Ascending aorta (tissue), 2 donors: ENCODE measurements around the gene TLNRD1. TPM values are rescaled to one million over a fixed set of nuclear protein-coding genes. Genes with fewer than 3 reads are reported as not detected.

Experiments
- DNase-seq, 2 donors: peaks; one replicate each; pipeline ENCODE4 v3.0.0-alpha.2; 2019; ENCODE audit warnings: low spot score in 2 of 2
- H3K27ac ChIP-seq, 2 donors: fragments of 200-600 bp; sonication (generic); one replicate each; pipeline ENCODE4 v1.5.1; 2016 to 2017; ENCODE audit warnings: mild to moderate bottlenecking in 1 of 2
- H3K27me3 ChIP-seq: fragments of 200-600 bp; sonication (generic); one replicate; pipeline ENCODE4 v1.5.1; 2017
- H3K36me3 ChIP-seq, 2 donors: fragments of 200-600 bp; sonication (generic); one replicate each; pipeline ENCODE4 v1.5.1; 2016
- H3K4me1 ChIP-seq, 2 donors: fragments of 200-600 bp; sonication (generic); one replicate each; pipeline ENCODE4 v1.5.1; 2016 to 2017; ENCODE audit warnings: mild to moderate bottlenecking in 1 of 2
- H3K4me3 ChIP-seq, 2 donors: fragments of 200-600 bp; sonication (generic); one replicate each; pipeline ENCODE4 v1.5.1; 2016 to 2017; ENCODE audit warnings: mild to moderate bottlenecking in 1 of 2
- H3K9me3 ChIP-seq, 2 donors: fragments of 200-600 bp; sonication (generic); one replicate each; pipeline ENCODE4 v1.5.1; 2016
- CTCF ChIP-seq, 3 experiments: fragments of 200-600 bp in 2 of 3; fragments of 450-650 bp in 1 of 3; sonication (generic) in 2 of 3; IDR thresholded peaks; one replicate each; pipeline ENCODE4 v1.5.1; 2016 to 2019; ENCODE audit warnings: antibody characterized with exemption in 3 of 3, mild to moderate bottlenecking in 1 of 3, moderate library complexity in 1 of 3
- intact Hi-C: fragments of 100-400 bp; cut with DNase I; formaldehyde crosslinking; loops from one replicate; pipeline ENCODE4 v1.15.1; 2023
- total RNA-seq: library from RNA; depleted of rRNA; stranded (reverse); fragments of >200 nt; gene quantifications from one replicate; pipeline ENCODE4 v1.1.0, GENCODE V29; 2016

Gene TLNRD1
- total RNA-seq, 1 donor from 2014 or later, result 59.3 TPM

DNA sequence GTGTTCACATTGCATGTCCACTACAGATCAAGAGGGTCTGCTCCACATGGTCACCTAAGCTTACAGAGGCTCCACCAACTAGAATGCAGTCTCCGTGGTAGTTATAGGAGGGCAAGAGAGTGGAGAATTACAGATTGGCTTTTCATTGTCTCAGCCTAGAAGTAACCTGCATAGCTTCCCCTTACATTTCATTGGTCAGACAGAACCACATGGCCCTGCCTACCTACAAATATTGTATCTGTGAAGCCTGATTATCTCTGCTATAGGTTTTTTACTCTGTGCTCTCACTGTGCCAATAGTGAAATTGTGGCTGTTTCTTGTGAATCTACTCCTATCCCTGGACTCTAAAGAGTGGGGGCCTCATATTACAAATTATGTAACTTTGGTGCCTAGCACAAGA is 2.5 kb upstream of the TLNRD1 start:
- intact Hi-C loops, result loop anchor here (10.0 kb wide), 2 partner anchors 943 to 1047 kb away; partner anchors contain the start of genes MEX3B and ZFAND6
- Histone ChIP-seq H3K27me3 (no peaks in the 10 kb centered on the region), H3K27ac (no peak overlapping the region), H3K4me3 (no peak overlapping the region), H3K4me1 (peaks cover 7 to 8% of the 10 kb centered on the region in 2 donors), H3K9me3 (no peaks in the 10 kb centered on the region), H3K36me3 (peaks cover 7 to 9% of the 10 kb centered on the region in 2 donors)
- no peak for DNase-seq
- no peak for TF ChIP-seq CTCF (IDR thresholded peaks at IDR 0.05)

DNA sequence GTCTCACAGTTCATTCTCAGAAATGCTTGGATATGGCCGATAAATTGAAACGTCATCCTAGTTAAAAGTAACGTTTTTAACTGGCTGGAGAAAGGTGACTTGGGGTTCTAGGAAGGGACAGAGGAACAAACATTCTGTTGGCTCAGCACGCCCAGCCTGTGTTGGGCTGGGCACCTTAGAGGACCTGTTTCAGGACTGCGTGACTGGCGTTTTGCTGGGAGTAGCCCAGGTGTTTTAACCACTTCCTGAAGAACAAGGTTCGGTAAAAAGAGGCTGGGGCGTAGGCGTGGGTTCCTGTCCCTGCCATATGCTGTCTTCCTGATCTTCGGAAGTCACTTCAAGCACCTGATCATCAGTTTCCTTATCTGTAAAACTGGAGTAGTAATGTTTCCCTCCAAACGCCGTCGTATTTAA is 1.1 kb upstream of the TLNRD1 start:
- H3K4me1 ChIP-seq, result peaks cover 7 to 17% of the 10 kb centered on the region in 2 donors
- peak in 1 of 2 donors; percentile 59 for DNase-seq
- H3K4me3 ChIP-seq, result peak overlapping the region; percentile 91 to 92
- H3K27me3 ChIP-seq, result no peaks in the 10 kb centered on the region
- H3K9me3 ChIP-seq, result no peaks in the 10 kb centered on the region
- H3K27ac ChIP-seq, result peak overlapping the region; percentile 93 to 99
- intact Hi-C loops, result loop anchor here (10.0 kb wide), 3 partner anchors 845 to 1045 kb away; partner anchors contain the start of genes FAH, MEX3B and ZFAND6
- no peak for TF ChIP-seq CTCF (IDR thresholded peaks at IDR 0.05)
- H3K36me3 ChIP-seq, result peaks cover 11 to 15% of the 10 kb centered on the region in 2 donors

- TF ChIP-seq CTCF (IDR thresholded peaks at IDR 0.05), result no peak
- intact Hi-C loops, result loop anchor here (10.0 kb wide), 1 partner anchor 845 kb away; the partner anchor contains the start of gene FAH
- H3K4me1 ChIP-seq, result peaks cover 7 to 19% of the 10 kb centered on the region in 2 donors
Measured at GRCh38 chr15:81000144-81000623, 539 bp upstream of the TLNRD1 start.

GRCh38 chr15:81001152-81002008 is 657 bp downstream of the TLNRD1 start:
- peak overlapping the region; percentile 93 to 99 for H3K27ac ChIP-seq
- peak in 1 of 2 donors; percentile 78 for DNase-seq
- peaks cover 7 to 25% of the 10 kb centered on the region in 2 donors for H3K4me1 ChIP-seq
- intact Hi-C loops, result loop anchor here (1.0 to 10.0 kb wide), 2 partner anchors 12 to 847 kb away; partner anchors contain the start of genes FAH and MESD
- no peaks in the 10 kb centered on the region for H3K27me3 ChIP-seq
- H3K9me3 ChIP-seq, result no peaks in the 10 kb centered on the region
- TF ChIP-seq CTCF (IDR thresholded peaks at IDR 0.05), result no peak
- H3K36me3 ChIP-seq, result peaks cover 11 to 19% of the 10 kb centered on the region in 2 donors
- peak overlapping the region; percentile 91 to 92 for H3K4me3 ChIP-seq

More at GRCh38 chr15:81000144-81000623, 539 bp upstream of the TLNRD1 start:
- Histone ChIP-seq H3K27ac (peak overlapping the region; percentile 93 to 99), H3K4me3 (peak overlapping the region; percentile 91 to 92), H3K9me3 (no peaks in the 10 kb centered on the region), H3K36me3 (peaks cover 11 to 15% of the 10 kb centered on the region in 2 donors), H3K27me3 (no peaks in the 10 kb centered on the region)
- DNase-seq, result no peak

DNA sequence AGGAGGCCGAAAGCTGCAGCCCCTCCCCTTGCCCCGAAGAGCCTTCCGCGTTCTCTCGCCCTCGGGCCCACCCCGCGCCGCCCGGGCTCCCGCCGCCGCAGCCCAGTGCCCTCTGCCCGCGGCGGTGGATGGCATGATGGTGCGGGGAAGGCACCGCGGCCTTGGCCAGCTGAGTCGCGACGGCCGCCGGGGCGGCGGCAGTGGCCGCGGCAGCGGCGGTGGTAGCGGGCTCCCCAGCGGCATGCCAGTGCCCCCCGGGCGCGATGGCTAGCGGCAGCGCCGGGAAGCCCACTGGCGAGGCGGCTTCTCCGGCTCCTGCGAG is 1.2 kb downstream of the TLNRD1 start:
- no peaks in the 10 kb centered on the region for H3K9me3 ChIP-seq
- DNase-seq, result no peak
- peaks cover 11 to 19% of the 10 kb centered on the region in 2 donors for H3K36me3 ChIP-seq
- peak overlapping the region; percentile 93 to 99 for H3K27ac ChIP-seq
- no peaks in the 10 kb centered on the region for H3K27me3 ChIP-seq
- peak overlapping the region; percentile 91 to 92 for H3K4me3 ChIP-seq
- no peak for TF ChIP-seq CTCF (IDR thresholded peaks at IDR 0.05)
- intact Hi-C loops, result loop anchor here (10.0 kb wide), 1 partner anchor 847 kb away; the partner anchor contains the start of gene FAH
- H3K4me1 ChIP-seq, result peaks cover 7 to 25% of the 10 kb centered on the region in 2 donors
